IMR-90 (cell line): ENCODE measurements around the gene XDH. TPM values are rescaled to one million over a fixed set of nuclear protein-coding genes. Genes with fewer than 3 reads are reported as not detected.

Source experiments
- ATAC-seq: fragments of 200-7000 bp; cut with Tn5 transposase; 2 replicates; pipeline ENCODE4 v1.9.1; 2020; ENCODE audit warnings: low read depth, mild to moderate bottlenecking, moderate library complexity
- BruUV-seq: library from RNA; stranded (reverse); fragments of 400-500 nt; replicated peaks from 2 replicates; lab custom pipeline; 2021; lab: Mats Ljungman, UMichigan
- CTCF ChIA-PET: fragments of 300-600 bp; formaldehyde crosslinking; extraction: SDS; loops from one replicate; lab custom pipeline; 2021; ENCODE audit warnings: antibody characterized with exemption; lab: Yijun Ruan, JAX
- POLR2A ChIA-PET: fragments of 300-600 bp; sonication (Branson Sonifier 250); formaldehyde crosslinking; loops from one replicate; lab custom pipeline; 2022; ENCODE audit warnings: antibody characterized with exemption; ENCODE audit not compliant: unreplicated experiment; lab: Charles Lee
- DNase-seq: peaks from one replicate; pipeline ENCODE4 v3.0.0; 2013
- H2AFZ ChIP-seq: replicated peaks from 2 replicates; pipeline ENCODE3; 2013; ENCODE audit warnings: low read length, mild to moderate bottlenecking; ENCODE audit not compliant: poor library complexity
- H2AK5ac ChIP-seq: 2 replicates; pipeline ENCODE4 v1.6.1; 2013; ENCODE audit warnings: low read depth, low read length, inconsistent platforms
- H2AK9ac ChIP-seq: replicated peaks from 2 replicates; pipeline ENCODE3; 2013; ENCODE audit warnings: mild to moderate bottlenecking, low read depth, low read length, moderate library complexity; ENCODE audit not compliant: poor library complexity
- H2BK120ac ChIP-seq: 2 replicates; pipeline ENCODE4 v1.6.1; 2013; ENCODE audit warnings: low read depth, low read length, inconsistent platforms
- H2BK15ac ChIP-seq: 3 replicates; pipeline ENCODE4 v1.6.1; 2013; ENCODE audit warnings: low read depth, low read length, inconsistent platforms
- H2BK20ac ChIP-seq: 2 replicates; pipeline ENCODE4 v1.6.1; 2013; ENCODE audit warnings: low read depth, mild to moderate bottlenecking, inconsistent platforms, low read length, moderate library complexity
- H2BK5ac ChIP-seq: 2 replicates; pipeline ENCODE4 v1.6.1; 2013; ENCODE audit warnings: mild to moderate bottlenecking, low read depth, low read length, inconsistent platforms; ENCODE audit not compliant: poor library complexity, severe bottlenecking
- H3K14ac ChIP-seq: replicated peaks from 2 replicates; pipeline ENCODE4 v1.6.1; 2013; ENCODE audit warnings: low read depth, low read length, inconsistent platforms
- H3K18ac ChIP-seq: 2 replicates; pipeline ENCODE4 v1.6.1; 2013; ENCODE audit warnings: low read depth, low read length, control low read depth
- H3K23ac ChIP-seq: 2 replicates; pipeline ENCODE4 v1.6.1; 2013; ENCODE audit warnings: low read depth, low read length, inconsistent platforms
- H3K27ac ChIP-seq: 2 replicates; pipeline ENCODE4 v1.5.1; 2013; ENCODE audit warnings: mild to moderate bottlenecking, control low read depth, low read length; ENCODE audit not compliant: insufficient read depth
- H3K27me3 ChIP-seq: 2 replicates; pipeline ENCODE4 v1.6.1; 2013; ENCODE audit warnings: low read length; ENCODE audit not compliant: control insufficient read depth, insufficient read depth
- H3K36me3 ChIP-seq: 2 replicates; pipeline ENCODE4 v1.6.1; 2013; ENCODE audit warnings: low read length, mixed read lengths; ENCODE audit not compliant: control insufficient read depth, insufficient read depth
- H3K4ac ChIP-seq: 2 replicates; pipeline ENCODE4 v1.6.1; 2013; ENCODE audit warnings: low read depth, low read length, inconsistent platforms
- H3K4me1 ChIP-seq: 2 replicates; pipeline ENCODE4 v1.6.1; 2013; ENCODE audit warnings: low read length, mixed read lengths; ENCODE audit not compliant: control insufficient read depth, insufficient read depth
- H3K4me2 ChIP-seq: 2 replicates; pipeline ENCODE4 v1.6.1; 2013; ENCODE audit warnings: low read depth, mild to moderate bottlenecking, control low read depth, low read length, moderate library complexity
- H3K4me3 ChIP-seq: 2 replicates; pipeline ENCODE4 v1.5.1; 2013; ENCODE audit warnings: low read depth, mild to moderate bottlenecking, control low read depth, low read length, moderate library complexity; ENCODE audit not compliant: insufficient read depth
- H3K56ac ChIP-seq: 2 replicates; pipeline ENCODE4 v1.6.1; 2013; ENCODE audit warnings: low read length, inconsistent platforms; ENCODE audit not compliant: insufficient read depth; ENCODE audit errors: extremely low read depth
- H3K79me1 ChIP-seq, 2 experiments: 2 replicates each; pipeline ENCODE4 v1.6.1; 2013; ENCODE audit warnings: low read length in 2 of 2, inconsistent platforms in 1 of 2, low read depth in 1 of 2
- H3K9ac ChIP-seq: 2 replicates; pipeline ENCODE4 v1.6.1; 2013; ENCODE audit warnings: low read depth, low read length, control low read depth
- H3K9me1 ChIP-seq: 2 replicates; pipeline ENCODE4 v1.6.1; 2013; ENCODE audit warnings: low read length, inconsistent platforms; ENCODE audit not compliant: insufficient read depth
- H3K9me3 ChIP-seq: 2 replicates; pipeline ENCODE4 v1.6.1; 2013; ENCODE audit warnings: low read length; ENCODE audit not compliant: control insufficient read depth, insufficient read depth
- H4K20me1 ChIP-seq: 2 replicates; pipeline ENCODE4 v1.6.1; 2013; ENCODE audit warnings: low read length, inconsistent platforms; ENCODE audit not compliant: insufficient read depth
- H4K5ac ChIP-seq: 2 replicates; pipeline ENCODE4 v1.6.1; 2013; ENCODE audit warnings: mild to moderate bottlenecking, low read depth, low read length, control low read depth
- H4K8ac ChIP-seq, 2 experiments: 2 replicates each; pipeline ENCODE4 v1.6.1; 2013; ENCODE audit warnings: low read depth in 2 of 2, low read length in 2 of 2, control low read depth in 1 of 2, inconsistent platforms in 1 of 2
- H4K91ac ChIP-seq: 2 replicates; pipeline ENCODE4 v1.6.1; 2013; ENCODE audit warnings: low read depth, low read length, inconsistent platforms; ENCODE audit not compliant: insufficient read depth
- BHLHE40 ChIP-seq: fragments of 150-350 bp; IDR thresholded peaks from 2 replicates; pipeline ENCODE4 v1.6.1; 2016; ENCODE audit warnings: mild to moderate bottlenecking, low read depth, low read length
- ELK1 ChIP-seq: fragments of 150-350 bp; IDR thresholded peaks from 2 replicates; pipeline ENCODE4 v1.6.1; 2016; ENCODE audit warnings: low read depth, mild to moderate bottlenecking, low read length, moderate library complexity, borderline replicate concordance
- FOS ChIP-seq: fragments of 150-350 bp; IDR thresholded peaks from 2 replicates; pipeline ENCODE4 v1.6.1; 2016; ENCODE audit warnings: low read depth, low read length
- MXI1 ChIP-seq: IDR thresholded peaks from 2 replicates; pipeline ENCODE4 v1.6.1; 2012; ENCODE audit warnings: low read depth, mild to moderate bottlenecking, low read length, moderate library complexity, borderline replicate concordance
- NFE2L2 ChIP-seq: fragments of 150-350 bp; IDR thresholded peaks from 2 replicates; pipeline ENCODE4 v1.6.1; 2016; ENCODE audit warnings: low read depth, mild to moderate bottlenecking, low read length
- POLR2A ChIP-seq: IDR thresholded peaks from 2 replicates; pipeline ENCODE4 v1.6.1; 2012; ENCODE audit warnings: mild to moderate bottlenecking, low read depth, low read length
- RAD21 ChIP-seq: IDR thresholded peaks from 2 replicates; pipeline ENCODE4 v1.6.1; 2012; ENCODE audit warnings: low read length, improper control_type of control experiment
- RCOR1 ChIP-seq: IDR thresholded peaks from 2 replicates; pipeline ENCODE4 v1.6.1; 2012; ENCODE audit warnings: mild to moderate bottlenecking, low read length, improper control_type of control experiment; ENCODE audit not compliant: insufficient replicate concordance
- SMC3 ChIP-seq: fragments of 150-350 bp; IDR thresholded peaks from 2 replicates; pipeline ENCODE4 v1.6.1; 2016; ENCODE audit warnings: low read depth, mild to moderate bottlenecking, antibody characterized with exemption, low read length, moderate library complexity
- WGBS, 2 experiments: methylation state at CpG; one replicate each; pipeline versions ENCODE4 v1.1.5 to v1.1.7; 2013; ENCODE audit warnings: missing lambda C conversion rate in 2 of 2; ENCODE audit not compliant: insufficient read length in 1 of 2; ENCODE audit errors: extremely low coverage in 2 of 2; 5-methylcytosine and 5-hydroxymethylcytosine counted together
- dilution Hi-C: fragments of 300-500 bp; cut with HindIII; formaldehyde crosslinking; loops from one replicate; pipeline ENCODE4 v1.14.3; 2018; ENCODE audit warnings: low sequenced_read_pairs; ENCODE audit not compliant: unreplicated experiment
- in situ Hi-C: fragments of 300-500 bp; cut with MboI; formaldehyde crosslinking; loops from 3 replicates; pipeline ENCODE4 v1.14.3; 2019; ENCODE audit warnings: low sequenced_read_pairs, inconsistent platforms, mixed read lengths
- intact Hi-C: fragments of 100-400 bp; cut with micrococcal nuclease; formaldehyde crosslinking; loops from 2 replicates; pipeline ENCODE4 v1.10.0; 2022
- polyA plus RNA-seq, 3 experiments: library from polyadenylated mRNA; depleted of rRNA; stranded (reverse); fragments of >200 nt; gene quantifications; 2 replicates each; pipeline ENCODE4 v1.2.3, GENCODE V29; 2012; ENCODE audit warnings: low replicate concordance in 1 of 3
- total RNA-seq: library from RNA; depleted of rRNA; stranded (reverse); fragments of >200 nt; gene quantifications from 2 replicates; pipeline ENCODE4 v1.2.3, GENCODE V29; 2012

XDH gene
- total and polyA plus RNA-seq, 2 of the 4 experiments (the other 2 are of a cell fraction), result 0.46 to 1.1 TPM

- 0 out of 2 replicates have a peak, but pooled peaks cover 2% of the 10 kb centered on the region for H3K9me1 ChIP-seq
- TF ChIP-seq RCOR1, result no peak
- TF ChIP-seq FOS, result no peak
- no peak for TF ChIP-seq ELK1
- no peak for TF ChIP-seq POLR2A
- no peak for TF ChIP-seq RAD21
- TF ChIP-seq SMC3, result no peak
- TF ChIP-seq BHLHE40, result no peak
- TF ChIP-seq NFE2L2, result no peak
- no peak for TF ChIP-seq MXI1
- no peaks in the 10 kb centered on the region for H3K36me3 ChIP-seq
- no peak overlapping the region for H2BK15ac ChIP-seq
- H2BK20ac ChIP-seq, result no peak overlapping the region
- intact Hi-C loops (no loop called here), in situ Hi-C loops (no loop called here), dilution Hi-C loops (no loop called here)
- no peak overlapping the region for H3K27ac ChIP-seq
- H2AK5ac ChIP-seq, result no peak overlapping the region
- no peak overlapping the region for H3K14ac ChIP-seq
- H3K27me3 ChIP-seq, result no peaks in the 10 kb centered on the region
- no CpG with 5 or more reads among the region's 4 CpGs for WGBS, 2 experiments
- H3K4ac ChIP-seq, result no peak overlapping the region
- H4K91ac ChIP-seq, result no peak overlapping the region
- no peak overlapping the region for H2BK120ac ChIP-seq
- H3K79me1 ChIP-seq, result no peaks in the 10 kb centered on the region
- no peak overlapping the region for H3K9ac ChIP-seq
- no peaks in the 10 kb centered on the region for H3K9me3 ChIP-seq
- BruUV-seq, result no TSS peak
- H2BK5ac ChIP-seq, result no peak overlapping the region
- H3K4me2 ChIP-seq, result no peak overlapping the region
- no peak overlapping the region for H3K23ac ChIP-seq
- DNase-seq (no peak), ATAC-seq (no peak)
- H3K18ac ChIP-seq, result no peak overlapping the region
- no peak overlapping the region for H2AK9ac ChIP-seq
- no peak overlapping the region for H4K5ac ChIP-seq
- peaks cover 20% of the 10 kb centered on the region for H3K4me1 ChIP-seq
- H4K8ac ChIP-seq, result no peak overlapping the region
- CTCF ChIA-PET, result no interaction called here
- no peaks in the 10 kb centered on the region for H4K20me1 ChIP-seq
- no peak overlapping the region for H3K56ac ChIP-seq
- no peak overlapping the region for H2AFZ ChIP-seq
- no peak overlapping the region for H3K4me3 ChIP-seq
- POLR2A ChIA-PET, result no interaction called here
These were observed 115.0 kb downstream of the XDH start for GRCh38 chr2:31299547-31299946.
